Measurements from ENCODE around the gene TAF1L.
"Not testable (repeated sequence)": the region's sequence is repeated elsewhere in the genome, so short reads cannot be mapped to it uniquely, and the experiment has no call there.

TAF1L gene

DNA sequence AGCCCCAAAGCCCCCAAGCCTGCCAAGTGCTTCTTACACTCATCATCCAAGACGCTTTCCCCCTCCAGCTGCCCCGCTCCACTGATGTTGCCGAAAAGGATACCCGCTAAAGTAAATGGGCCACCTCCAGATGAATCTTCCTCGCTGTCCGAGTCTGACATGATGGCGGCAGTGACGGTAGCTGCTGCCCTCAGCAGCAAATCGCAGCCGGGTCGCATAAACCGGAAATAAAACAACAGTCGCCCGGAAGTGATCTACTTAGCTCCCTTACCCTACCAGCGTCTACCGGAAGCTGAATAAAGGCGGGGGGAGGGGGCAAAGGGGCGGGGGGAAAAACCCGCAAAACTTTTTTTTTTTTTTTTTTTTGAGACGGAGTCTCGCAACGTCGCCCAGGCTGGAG lies at the start of gene TAF1L:
TAF1L (minus strand) TSS at position 308 of the 400 bp plus-strand sequence; CDS start at position 218, 90 bp downstream.
- FAIRE-seq: no peak

DNA sequence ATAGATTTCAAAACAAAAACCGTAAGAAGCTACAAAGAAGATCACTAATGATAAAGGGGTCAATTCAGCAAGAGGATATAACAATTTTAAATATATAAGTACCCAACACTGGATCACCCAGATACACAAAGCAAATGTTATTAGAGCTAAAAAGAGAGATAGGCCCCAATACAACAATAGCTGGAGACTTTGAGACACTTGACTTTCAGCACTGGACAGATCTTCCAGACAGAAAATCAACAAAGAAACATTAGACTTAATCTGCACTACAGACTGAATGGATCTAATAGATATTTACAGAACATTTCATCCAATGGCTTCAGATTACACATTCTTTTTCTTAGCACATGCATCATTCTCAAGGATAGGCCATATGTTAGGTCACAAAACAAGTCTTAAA lies 46.3 kb upstream of the TAF1L start:
- FAIRE-seq: no peak

GRCh38 chr9:32677931-32678330 lies 42.5 kb upstream of the TAF1L start:
- no peak for FAIRE-seq

DNA sequence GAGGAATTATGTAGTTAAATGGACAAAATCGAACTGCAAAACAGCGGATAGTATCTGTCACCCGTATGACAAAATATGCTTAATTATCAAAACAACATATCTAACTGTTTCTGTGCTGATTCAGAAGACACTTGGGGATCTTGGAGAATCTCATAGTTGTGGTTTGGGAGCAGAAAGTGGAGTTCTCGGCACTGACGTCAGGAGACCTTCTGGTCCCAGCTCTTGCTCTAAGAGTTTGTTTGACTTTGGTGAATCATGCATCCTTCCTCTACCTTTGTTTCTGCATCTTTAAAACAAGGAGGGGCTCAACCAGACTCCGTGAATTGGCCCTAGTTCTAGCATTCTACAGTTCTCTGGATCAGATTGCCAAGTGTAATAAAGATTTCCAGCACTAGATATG lies 37.0 kb upstream of the TAF1L start:
- FAIRE-seq: no peak

GRCh38 chr9:32671333-32671732 lies 35.9 kb upstream of the TAF1L start:
- FAIRE-seq: no peak

DNA sequence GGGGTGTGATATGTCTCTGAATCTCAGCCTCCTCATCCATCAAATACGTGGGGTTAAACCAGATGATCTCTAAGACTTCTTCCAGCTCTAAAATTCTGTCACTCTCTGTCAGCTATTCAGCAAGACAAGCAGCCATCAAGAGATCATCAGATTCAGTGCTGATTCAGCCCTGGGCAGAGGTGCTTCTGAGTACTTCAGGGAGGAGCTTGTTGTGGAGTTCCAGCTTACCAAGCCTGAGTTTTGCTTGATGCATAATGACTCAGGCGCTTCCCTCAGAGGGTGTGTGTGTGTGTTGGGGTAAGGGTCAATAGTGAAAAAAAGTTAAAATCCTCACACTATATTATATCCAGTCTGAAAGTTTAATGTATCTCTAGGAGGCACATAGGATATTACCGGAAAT lies 29.6 kb upstream of the TAF1L start:
- no peak for FAIRE-seq

DNA sequence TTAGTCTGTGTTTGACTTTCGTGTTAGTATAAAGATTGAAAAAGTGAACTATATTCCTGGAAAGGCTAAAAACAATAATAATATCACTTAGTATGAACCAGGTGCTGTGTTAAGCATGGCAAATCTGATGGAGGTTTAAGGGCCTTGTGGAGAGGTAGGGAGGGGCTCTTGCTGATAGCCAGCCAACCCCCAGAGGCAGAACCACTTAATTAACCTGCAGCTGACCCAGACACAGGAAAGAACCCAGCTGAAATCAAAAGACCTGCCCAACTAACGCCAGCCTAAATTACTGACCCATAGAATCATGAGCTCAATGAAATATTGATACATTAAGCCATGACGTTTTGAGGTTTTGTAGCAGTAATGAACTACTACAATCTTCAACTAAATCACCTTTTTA lies 28.3 kb upstream of the TAF1L start:
- no peak for FAIRE-seq

- no peak for FAIRE-seq
These were observed 12.2 kb upstream of the TAF1L start for GRCh38 chr9:32647671-32648070.

DNA sequence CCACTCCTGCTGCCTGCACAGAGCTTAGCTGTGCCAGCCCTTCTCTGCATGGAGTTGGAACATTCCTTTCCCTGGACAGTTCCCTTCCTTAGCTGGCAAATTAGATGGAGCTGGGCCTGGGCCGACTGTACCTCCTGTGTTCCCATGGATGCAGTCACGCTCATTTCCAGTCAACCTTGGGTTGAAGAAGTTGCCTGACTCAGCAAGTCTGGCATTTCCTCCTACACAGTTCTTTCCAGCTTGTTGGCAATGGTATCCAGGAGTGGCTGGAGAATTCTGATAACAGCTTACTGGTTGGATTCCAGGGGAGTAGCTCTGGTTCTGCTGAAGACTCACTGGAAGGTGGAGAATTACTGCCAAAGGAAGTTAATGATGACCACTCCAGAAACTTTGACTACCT lies 9.2 kb upstream of the TAF1L start:
- no peak for FAIRE-seq

- not testable (repeated sequence) for FAIRE-seq
These were observed 2.3 kb downstream of the TAF1L start for GRCh38 chr9:32633151-32633550.

- FAIRE-seq: no peak
These were observed 3.5 kb downstream of the TAF1L start for GRCh38 chr9:32631991-32632390.

GRCh38 chr9:32627394-32627954 lies 8.0 kb downstream of the TAF1L start:
- FAIRE-seq: no peak

DNA sequence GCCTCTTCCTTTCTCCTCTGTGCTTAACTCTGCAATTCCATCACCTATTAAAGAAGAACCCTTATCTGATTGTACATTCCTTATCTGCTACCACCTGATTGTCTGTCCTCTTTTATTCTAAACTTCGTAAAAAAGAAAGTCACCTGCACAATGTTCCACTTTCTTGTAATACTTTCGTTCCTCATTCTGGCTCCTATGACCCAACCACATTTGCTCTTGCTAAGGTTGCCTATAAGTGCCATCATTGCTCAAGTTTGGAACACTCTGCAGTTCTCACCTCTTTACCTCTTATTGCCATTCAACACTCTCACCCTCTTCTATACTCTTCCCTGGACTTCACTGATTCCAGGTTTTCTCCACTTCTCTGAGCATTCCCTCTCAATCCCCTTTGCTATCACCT lies 10.1 kb downstream of the TAF1L start:
- no peak for FAIRE-seq

DNA sequence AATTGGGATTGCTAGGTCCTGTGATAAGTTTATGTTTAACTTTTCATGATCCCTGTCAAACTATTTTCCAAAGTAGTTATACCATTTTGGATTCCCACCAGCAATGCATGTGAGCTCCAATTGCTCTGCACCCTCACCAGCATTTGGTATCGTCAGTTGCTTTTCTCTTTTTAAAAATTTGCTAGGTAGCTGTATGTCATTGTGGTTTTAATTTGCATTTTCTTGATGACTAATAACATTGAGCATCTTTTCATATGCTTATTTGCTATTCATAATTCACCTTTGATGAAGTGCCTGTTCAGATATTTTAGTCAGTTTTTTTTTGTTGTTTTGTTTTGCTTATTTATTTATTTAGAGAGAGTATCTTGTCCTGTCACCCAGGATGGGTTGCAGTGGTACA lies 12.5 kb downstream of the TAF1L start:
- no peak for FAIRE-seq

GRCh38 chr9:32618261-32618660 lies 17.2 kb downstream of the TAF1L start:
- FAIRE-seq: no peak

DNA sequence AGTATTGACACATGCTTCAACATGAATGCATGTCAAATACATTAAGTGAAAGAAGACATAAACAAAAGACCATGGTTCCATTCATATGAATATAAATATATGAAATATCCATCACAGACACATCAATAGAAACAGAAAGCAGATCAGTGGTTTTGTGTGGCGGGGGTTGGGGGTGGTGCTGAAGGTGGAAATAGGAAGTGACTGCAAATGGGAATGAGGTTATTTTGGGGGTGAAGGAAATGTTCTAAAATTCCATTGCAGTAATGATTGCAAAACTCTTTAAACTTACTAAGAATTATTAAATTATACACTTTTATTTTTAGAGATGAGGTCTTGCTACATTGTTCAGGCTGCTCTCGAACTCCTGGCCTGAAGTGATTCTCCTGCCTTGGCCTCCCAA lies 28.7 kb downstream of the TAF1L start:
- FAIRE-seq: no peak

DNA sequence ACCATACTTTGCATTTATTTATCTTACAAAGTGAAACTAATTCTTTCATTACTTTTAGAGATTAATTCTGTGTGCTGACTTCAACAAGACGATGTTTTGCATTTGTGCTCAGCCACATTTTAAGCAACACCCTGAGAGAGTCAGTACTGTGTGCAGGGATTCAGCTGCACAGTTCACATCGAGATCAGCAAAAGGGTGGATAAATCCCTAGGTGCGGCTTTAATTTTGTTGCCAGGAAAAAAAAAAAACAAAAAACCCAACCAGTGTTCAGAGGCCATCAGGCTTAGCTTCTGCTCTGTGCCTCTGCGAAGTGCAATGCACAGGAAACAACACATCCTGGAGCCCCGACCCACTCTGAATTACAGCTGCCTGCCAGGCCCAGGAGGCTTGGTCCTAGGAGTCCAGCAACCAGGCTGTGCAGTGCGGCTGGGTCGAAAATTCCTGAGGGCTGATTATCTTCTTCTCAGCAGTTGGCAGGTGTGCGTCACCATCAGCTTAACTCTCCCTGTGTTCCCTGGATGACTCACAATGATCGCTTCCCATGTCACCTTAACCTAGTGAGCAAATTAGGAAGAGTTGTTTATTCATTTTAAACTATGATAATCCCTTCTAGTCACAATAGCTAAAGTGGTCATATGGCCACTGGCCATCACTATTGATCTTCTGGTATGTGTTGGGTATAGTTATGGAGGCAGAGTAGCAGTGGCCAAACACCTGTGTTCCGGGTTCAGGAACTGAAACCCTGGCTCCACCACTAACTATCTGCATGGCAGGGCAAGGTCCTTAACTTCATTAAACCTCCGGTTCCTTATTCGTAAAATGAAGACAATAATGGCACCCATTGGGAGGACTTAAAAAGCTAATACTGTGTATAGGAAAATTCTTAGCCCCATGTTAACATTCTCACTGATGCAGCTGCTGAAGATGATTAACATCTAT lies 31.3 kb downstream of the TAF1L start:
- no peak for FAIRE-seq

- FAIRE-seq: not testable (repeated sequence)
These were observed 36.4 kb downstream of the TAF1L start for GRCh38 chr9:32599021-32599420.

DNA sequence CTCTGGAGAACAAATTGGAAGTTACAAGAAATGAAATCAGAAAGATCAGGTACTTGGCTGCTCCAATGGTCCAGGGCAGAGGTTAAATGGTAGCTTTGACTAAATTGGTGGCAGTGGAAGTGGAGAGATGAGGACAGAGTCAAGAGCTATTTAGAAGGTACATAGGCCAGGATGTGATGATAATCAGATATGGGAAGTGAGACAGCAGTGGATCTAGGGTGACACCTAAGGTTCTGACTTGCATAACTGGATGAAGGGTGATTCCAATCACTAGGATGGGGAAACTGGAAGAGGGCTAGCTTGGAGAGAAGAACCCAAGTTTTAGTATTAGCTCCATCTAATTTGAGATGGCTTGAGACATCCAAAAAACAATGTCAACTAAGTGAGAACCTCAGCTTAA lies 38.5 kb downstream of the TAF1L start:
- no peak for FAIRE-seq

- FAIRE-seq: no peak
These were observed 39.2 kb downstream of the TAF1L start for GRCh38 chr9:32596096-32596865.

GRCh38 chr9:32590898-32591297 lies 44.6 kb downstream of the TAF1L start:
- FAIRE-seq: no peak

GRCh38 chr9:32590476-32590875 lies 45.0 kb downstream of the TAF1L start:
- FAIRE-seq: no peak

DNA sequence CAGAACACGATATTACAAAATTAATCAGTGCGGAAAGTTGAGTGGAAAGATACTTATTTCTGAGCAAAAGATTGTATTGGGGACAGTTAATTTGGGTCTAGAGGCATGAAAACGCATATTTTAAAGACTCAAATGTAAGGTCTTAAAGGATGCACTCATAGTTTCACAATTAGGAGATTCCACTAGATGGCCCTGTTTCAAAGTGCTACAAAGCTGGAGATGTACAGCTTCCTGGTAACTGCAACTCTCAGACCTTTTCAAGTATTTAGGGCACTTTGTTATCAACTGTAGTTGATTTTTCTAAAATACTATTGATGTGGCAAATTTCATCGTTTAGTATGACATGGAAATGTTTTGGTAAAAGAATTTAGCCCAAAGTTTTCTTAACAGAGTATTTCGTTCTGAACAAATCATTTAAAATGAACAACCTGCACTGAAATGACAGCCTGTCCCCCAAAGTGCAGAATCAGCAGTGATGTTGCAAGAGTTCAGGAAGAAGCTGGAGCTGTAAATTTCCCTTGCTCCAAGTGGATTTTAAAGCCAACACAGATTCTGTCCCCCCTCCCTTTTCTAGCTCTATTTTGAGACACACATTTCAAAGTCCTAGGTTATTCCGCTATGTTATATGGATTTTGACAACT lies 46.3 kb downstream of the TAF1L start:
- FAIRE-seq: peak; percentile 94
